Endodermal cell (in vitro differentiated cells): ENCODE measurements around the gene ZMIZ1. TPM values are rescaled to one million over a fixed set of nuclear protein-coding genes. Genes with fewer than 3 reads are reported as not detected.
A peak's percentile ranks its signal among the peaks of the same experiment; 100 is the strongest.

Source experiments
- DNase-seq: peaks from one replicate; pipeline ENCODE4 v3.0.0-alpha.2; 2017
- H3K27ac ChIP-seq: 2 replicates; pipeline ENCODE4 v1.5.1; 2013; ENCODE audit warnings: mild to moderate bottlenecking, low read depth, low read length, moderate library complexity
- H3K27me3 ChIP-seq: 2 replicates; pipeline ENCODE4 v1.6.1; 2013; ENCODE audit warnings: mild to moderate bottlenecking, low read length, moderate library complexity; ENCODE audit not compliant: insufficient read depth, control insufficient read depth, poor library complexity, severe bottlenecking
- H3K36me3 ChIP-seq: 2 replicates; pipeline ENCODE4 v1.7.0; 2013; ENCODE audit warnings: mild to moderate bottlenecking, low read length, moderate library complexity; ENCODE audit not compliant: control insufficient read depth, insufficient read depth
- H3K4me1 ChIP-seq: one replicate; pipeline ENCODE4 v1.7.0; 2013; ENCODE audit warnings: low read length; ENCODE audit not compliant: control insufficient read depth, insufficient read depth
- H3K4me3 ChIP-seq: 2 replicates; pipeline ENCODE4 v1.5.1; 2013; ENCODE audit warnings: mild to moderate bottlenecking, low read length, moderate library complexity
- H3K9ac ChIP-seq: 2 replicates; pipeline ENCODE4 v1.6.1; 2013; ENCODE audit warnings: mild to moderate bottlenecking, low read length, moderate library complexity; ENCODE audit not compliant: poor library complexity, severe bottlenecking; ENCODE audit errors: extremely low read depth
- H3K9me3 ChIP-seq: 2 replicates; pipeline ENCODE4 v1.6.1; 2013; ENCODE audit warnings: mild to moderate bottlenecking, low read length, moderate library complexity; ENCODE audit not compliant: control insufficient read depth
- H3K27ac Mint-ChIP-seq: 2 replicates; pipeline ENCODE4 v1.8.0; 2020; ENCODE audit warnings: mixed read lengths
- H3K27me3 Mint-ChIP-seq: 2 replicates; pipeline ENCODE4 v1.8.0; 2021; ENCODE audit warnings: mild to moderate bottlenecking, mixed read lengths; ENCODE audit not compliant: insufficient read depth
- H3K36me3 Mint-ChIP-seq: 2 replicates; pipeline ENCODE4 v1.8.0; 2020; ENCODE audit warnings: low read depth, mixed read lengths
- H3K4me1 Mint-ChIP-seq: 2 replicates; pipeline ENCODE4 v1.8.0; 2020; ENCODE audit warnings: mixed read lengths
- H3K4me3 Mint-ChIP-seq: 2 replicates; pipeline ENCODE4 v1.8.0; 2020; ENCODE audit warnings: mild to moderate bottlenecking, moderate library complexity, mixed read lengths
- H3K9me3 Mint-ChIP-seq: 2 replicates; pipeline ENCODE4 v1.8.0; 2020; ENCODE audit warnings: mild to moderate bottlenecking, mixed read lengths
- CTCF ChIP-seq: fragments of 200-600 bp; sonication (generic); conservative IDR thresholded peaks from 2 replicates; pipeline ENCODE4 v1.5.0; 2021; ENCODE audit warnings: antibody characterized with exemption, mild to moderate bottlenecking
- WGBS, 2 experiments: methylation state at CpG; one replicate each; pipeline versions ENCODE4 v1.1.5 to v1.1.7; 2013; ENCODE audit warnings: missing lambda C conversion rate in 2 of 2, mixed read lengths in 1 of 2; ENCODE audit not compliant: insufficient coverage in 1 of 2, insufficient read length in 1 of 2; 5-methylcytosine and 5-hydroxymethylcytosine counted together
- total RNA-seq, 2 donors: library from RNA; stranded (reverse); fragmentation: NEBNext Ultra II Directional in 1 of 2; extraction: Animal tissue kit (Norgen Biotek cat#: 25700) in 1 of 2; gene quantifications; 2 replicates in 1 of 2; 3 replicates in 1 of 2; pipeline ENCODE4 v1.2.1, GENCODE V29; 2021

The ZMIZ1 gene
- total RNA-seq, 2 donors from 2014 or later: 65.3 to 67.5 TPM

GRCh38 chr10:79027147-79028055 is 41.4 kb upstream of the ZMIZ1 start:
- DNase-seq: peak; percentile 78
- Mint-ChIP-seq H3K27ac (peak overlapping the region; percentile 67), H3K9me3 (no peaks in the 10 kb centered on the region), H3K4me1 (peaks cover 45% of the 10 kb centered on the region), H3K36me3 (no peaks in the 10 kb centered on the region), H3K27me3 (peaks cover 4% of the 10 kb centered on the region), H3K4me3 (no peak overlapping the region)
- Histone ChIP-seq H3K27me3 (no peaks in the 10 kb centered on the region), H3K4me3 (no peak overlapping the region), H3K9me3 (no peaks in the 10 kb centered on the region), H3K27ac (no peak overlapping the region), H3K9ac (no peak overlapping the region), H3K4me1 (peaks cover 18% of the 10 kb centered on the region), H3K36me3 (no peaks in the 10 kb centered on the region)
- no peak for TF ChIP-seq CTCF
- 70 to 85% methylated on average over 9 to 18 of the region's 18 CpGs for WGBS, 2 experiments

GRCh38 chr10:79028056-79028430 is 40.7 kb upstream of the ZMIZ1 start:
- Mint-ChIP-seq H3K36me3 (no peaks in the 10 kb centered on the region), H3K4me3 (no peak overlapping the region), H3K4me1 (peaks cover 43% of the 10 kb centered on the region), H3K9me3 (no peaks in the 10 kb centered on the region), H3K27me3 (peaks cover 4% of the 10 kb centered on the region), H3K27ac (peak overlapping the region; percentile 67)
- H3K27me3 ChIP-seq: no peaks in the 10 kb centered on the region
- WGBS, 2 experiments: 85 to 86% methylated on average over 3 to 4 of the region's 4 CpGs
- no peak overlapping the region for H3K9ac ChIP-seq
- H3K36me3 ChIP-seq: no peaks in the 10 kb centered on the region
- no peak overlapping the region for H3K4me3 ChIP-seq
- no peaks in the 10 kb centered on the region for H3K9me3 ChIP-seq
- no peak for TF ChIP-seq CTCF
- no peak for DNase-seq
- peaks cover 18% of the 10 kb centered on the region for H3K4me1 ChIP-seq
- H3K27ac ChIP-seq: no peak overlapping the region

GRCh38 chr10:79028451-79029010 is 40.2 kb upstream of the ZMIZ1 start:
- H3K27ac Mint-ChIP-seq: no peak overlapping the region
- H3K9me3 Mint-ChIP-seq: no peaks in the 10 kb centered on the region
- no peak for TF ChIP-seq CTCF
- no peaks in the 10 kb centered on the region for H3K36me3 Mint-ChIP-seq
- H3K27me3 Mint-ChIP-seq: peaks cover 4% of the 10 kb centered on the region
- Histone ChIP-seq H3K27me3 (no peaks in the 10 kb centered on the region), H3K4me3 (no peak overlapping the region), H3K27ac (no peak overlapping the region), H3K4me1 (peaks cover 18% of the 10 kb centered on the region), H3K9ac (no peak overlapping the region), H3K36me3 (no peaks in the 10 kb centered on the region), H3K9me3 (no peaks in the 10 kb centered on the region)
- 89 to 97% methylated on average over 5 of the region's 5 CpGs for WGBS, 2 experiments
- DNase-seq: peak; percentile 39
- H3K4me3 Mint-ChIP-seq: no peak overlapping the region
- peaks cover 43% of the 10 kb centered on the region for H3K4me1 Mint-ChIP-seq
